Fibroblast of peridontal ligament (primary cell): ENCODE results near the gene GRM1.

ENCODE experiments used
- DNase-seq: peaks from one replicate; pipeline ENCODE4 v3.0.0-alpha.2; 2010; ENCODE audit errors: extremely low read depth

GRM1 gene

GRCh38 chr6:146364816-146365594, 336.1 kb downstream of the GRM1 start:
- DNase-seq, result peak; percentile 29

- DNase-seq, result no peak
Observed at GRCh38 chr6:146367061-146367460, 338.2 kb downstream of the GRM1 start.

- DNase-seq, result no peak
Observed at GRCh38 chr6:146369866-146370265, 341.0 kb downstream of the GRM1 start.

GRCh38 chr6:146381486-146381885, 352.6 kb downstream of the GRM1 start:
- peak; percentile 7 for DNase-seq

GRCh38 chr6:146388736-146389364, 360.0 kb downstream of the GRM1 start:
- no peak for DNase-seq

GRCh38 chr6:146389740-146390139, 360.9 kb downstream of the GRM1 start:
- no peak for DNase-seq

GRCh38 chr6:146397638-146398037, 368.8 kb downstream of the GRM1 start:
- DNase-seq, result no peak

GRCh38 chr6:146402476-146402875, 373.6 kb downstream of the GRM1 start:
- no peak for DNase-seq

- DNase-seq, result no peak
Observed at GRCh38 chr6:146408583-146408982, 379.7 kb downstream of the GRM1 start.

GRCh38 chr6:146410851-146411595, 382.2 kb downstream of the GRM1 start:
- DNase-seq, result peak; percentile 5

- DNase-seq, result no peak
Observed at GRCh38 chr6:146419576-146419975, 390.7 kb downstream of the GRM1 start.

GRCh38 chr6:146420255-146420654, 391.4 kb downstream of the GRM1 start:
- DNase-seq, result no peak

GRCh38 chr6:146422789-146423375, 394.0 kb downstream of the GRM1 start:
- DNase-seq, result no peak

- no peak for DNase-seq
Observed at GRCh38 chr6:146423452-146423851, 394.6 kb downstream of the GRM1 start.

- peak; percentile 4 for DNase-seq
Observed at GRCh38 chr6:146426516-146426915, 397.7 kb downstream of the GRM1 start.

GRCh38 chr6:146429831-146430230, 401.0 kb downstream of the GRM1 start:
- no peak for DNase-seq

- peak; percentile 13 for DNase-seq
Observed at GRCh38 chr6:146433881-146434731, 405.2 kb downstream of the GRM1 start.

GRCh38 chr6:146434732-146435390, 406.0 kb downstream of the GRM1 start:
- DNase-seq, result no peak

GRCh38 chr6:146441907-146442306, 413.0 kb downstream of the GRM1 start:
- no peak for DNase-seq

GRCh38 chr6:146444189-146444588, 415.3 kb downstream of the GRM1 start:
- DNase-seq, result no peak

GRCh38 chr6:146445233-146445632, 416.4 kb downstream of the GRM1 start:
- no peak for DNase-seq
